ENCODE measurements around the gene SCP2.

Gene SCP2

DNA sequence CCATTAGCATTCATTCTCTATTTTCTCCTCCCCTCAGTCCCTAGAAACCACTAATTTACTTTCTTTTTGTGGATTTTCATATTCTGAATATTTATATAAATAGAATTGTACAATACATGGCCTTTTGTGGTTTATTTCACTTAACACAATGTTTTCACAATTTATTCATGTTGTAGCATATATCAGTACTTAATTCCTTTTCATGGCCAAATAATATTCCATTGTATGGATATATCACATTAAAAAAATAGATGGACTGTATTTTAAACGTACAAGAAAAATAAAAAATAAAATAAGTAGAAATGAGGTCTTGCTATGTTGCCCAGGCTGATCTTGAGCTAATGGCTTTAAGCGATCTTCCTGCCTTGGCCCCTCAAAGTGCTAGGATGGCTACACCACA, 25.0 kb downstream of the SCP2 start:
- Histone ChIP-seq H3K4me2 (ENCODE audit: low read length) (no peak overlapping the region), H3K79me2 (ENCODE audit: control insufficient read depth, low read length) (no peaks in the 10 kb centered on the region), H4K20me1 (ENCODE audit: control insufficient read depth, insufficient read depth, low read depth, low read length) (no peaks in the 10 kb centered on the region), H3K9me2 (replicated peaks; ENCODE audit: control insufficient read depth, low read length) (no peaks in the 10 kb centered on the region), H3K4me1 (ENCODE audit: control insufficient read depth, low read length) (no peaks in the 10 kb centered on the region), H3K4me3 (ENCODE audit: low read length) (no peak overlapping the region), H3F3A (ENCODE audit: control insufficient read depth, insufficient read depth) (no peaks in the 10 kb centered on the region), H3K27ac (ENCODE audit: low read depth, low read length) (no peak overlapping the region), H3K9me3 (ENCODE audit: control insufficient read depth, insufficient read depth, low read length) (no peaks in the 10 kb centered on the region), H3K27me3 (ENCODE audit: control insufficient read depth, low read length) (no peaks in the 10 kb centered on the region), H3K36me3 (ENCODE audit: control insufficient read depth, low read length) (no peaks in the 10 kb centered on the region)
- no peak for TF ChIP-seq EZH2phosphoT487 (IDR thresholded peaks at IDR 0.05; ENCODE audit: borderline replicate concordance, low read length)
- no peak for TF ChIP-seq CTCF (IDR thresholded peaks at IDR 0.05; ENCODE audit: low read depth, low read length, poor library complexity, severe bottlenecking)

- H3K4me2 ChIP-seq (ENCODE audit: low read length): no peak overlapping the region
- TF ChIP-seq CTCF (IDR thresholded peaks at IDR 0.05; ENCODE audit: low read depth, low read length, poor library complexity, severe bottlenecking) (no peak), EZH2phosphoT487 (IDR thresholded peaks at IDR 0.05; ENCODE audit: borderline replicate concordance, low read length) (no peak)
- no peaks in the 10 kb centered on the region for H3K27me3 ChIP-seq (ENCODE audit: control insufficient read depth, low read length)
- no peak overlapping the region for H3K27ac ChIP-seq (ENCODE audit: low read depth, low read length)
- no peaks in the 10 kb centered on the region for H3K9me3 ChIP-seq (ENCODE audit: control insufficient read depth, insufficient read depth, low read length)
- H3K9me2 ChIP-seq (replicated peaks; ENCODE audit: control insufficient read depth, low read length): no peaks in the 10 kb centered on the region
- no peak overlapping the region for H3K4me3 ChIP-seq (ENCODE audit: low read length)
- H3K4me1 ChIP-seq (ENCODE audit: control insufficient read depth, low read length): no peaks in the 10 kb centered on the region
- no peaks in the 10 kb centered on the region for H3K79me2 ChIP-seq (ENCODE audit: control insufficient read depth, low read length)
- H4K20me1 ChIP-seq (ENCODE audit: control insufficient read depth, insufficient read depth, low read depth, low read length): no peaks in the 10 kb centered on the region
- no peaks in the 10 kb centered on the region for H3F3A ChIP-seq (ENCODE audit: control insufficient read depth, insufficient read depth)
- no peaks in the 10 kb centered on the region for H3K36me3 ChIP-seq (ENCODE audit: control insufficient read depth, low read length)
These were observed 28.3 kb downstream of the SCP2 start for GRCh38 chr1:52955129-52955970.

DNA sequence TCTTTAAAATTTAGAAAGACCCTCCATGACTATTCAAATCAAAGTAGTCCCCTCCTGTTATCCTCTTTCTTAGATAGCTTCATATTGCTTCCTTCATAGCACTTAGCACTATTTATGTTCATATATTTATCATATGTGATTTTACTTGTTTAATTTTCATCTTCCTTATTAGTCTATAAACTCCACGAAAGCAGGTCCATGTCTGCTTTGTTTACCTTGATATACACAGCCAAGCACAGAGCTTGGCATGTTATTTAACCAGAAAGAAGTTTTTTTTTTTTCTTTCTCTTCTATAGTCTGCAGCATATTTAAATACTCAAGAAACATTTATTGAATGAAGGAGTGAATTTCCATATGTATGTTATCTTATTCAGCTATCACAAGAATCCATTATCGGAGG, 36.0 kb downstream of the SCP2 start:
- H3K36me3 ChIP-seq (ENCODE audit: control insufficient read depth, low read length): no peaks in the 10 kb centered on the region
- no peaks in the 10 kb centered on the region for H4K20me1 ChIP-seq (ENCODE audit: control insufficient read depth, insufficient read depth, low read depth, low read length)
- no peaks in the 10 kb centered on the region for H3K79me2 ChIP-seq (ENCODE audit: control insufficient read depth, low read length)

More for the DNA sequence above, 36.0 kb downstream of the SCP2 start:
- Histone ChIP-seq H3F3A (ENCODE audit: control insufficient read depth, insufficient read depth) (no peaks in the 10 kb centered on the region), H3K27me3 (ENCODE audit: control insufficient read depth, low read length) (no peaks in the 10 kb centered on the region), H3K4me1 (ENCODE audit: control insufficient read depth, low read length) (no peaks in the 10 kb centered on the region), H3K27ac (ENCODE audit: low read depth, low read length) (no peak overlapping the region), H3K4me3 (ENCODE audit: low read length) (no peak overlapping the region), H3K4me2 (ENCODE audit: low read length) (no peak overlapping the region), H3K9me2 (replicated peaks; ENCODE audit: control insufficient read depth, low read length) (no peaks in the 10 kb centered on the region), H3K9me3 (ENCODE audit: control insufficient read depth, insufficient read depth, low read length) (no peaks in the 10 kb centered on the region)
- no peak for TF ChIP-seq CTCF (IDR thresholded peaks at IDR 0.05; ENCODE audit: low read depth, low read length, poor library complexity, severe bottlenecking)
- TF ChIP-seq EZH2phosphoT487 (IDR thresholded peaks at IDR 0.05; ENCODE audit: borderline replicate concordance, low read length): no peak

Measured in DOHH2 (cell line).